PC-9 (cell line): ENCODE measurements around the gene LEFTY2.

Experiments
- CTCF ChIP-seq: fragments of 200-600 bp; sonication (generic); conservative IDR thresholded peaks from 2 replicates; pipeline ENCODE4 v1.6.1; 2017; ENCODE audit warnings: mixed run types, antibody characterized with exemption, mild to moderate bottlenecking, moderate library complexity
- EZH2 ChIP-seq: fragments of 200-600 bp; sonication (generic); IDR thresholded peaks from 2 replicates; pipeline ENCODE4 v1.8.0; 2017; ENCODE audit warnings: antibody characterized with exemption, low read depth

- TF ChIP-seq CTCF (no peak), EZH2 (no peak)
These were observed 33.4 kb upstream of the LEFTY2 start for GRCh38 chr1:225974454-225974853.
